GM12892 (cell line): Measurements from ENCODE around the gene ZFAND2A.

Experiments
- POLR2A ChIP-seq: IDR thresholded peaks from 2 replicates; pipeline ENCODE4 v1.6.1; 2011; ENCODE audit warnings: low read depth, low read length, control low read depth
- POLR2AphosphoS5 ChIP-seq: IDR thresholded peaks from 2 replicates; pipeline ENCODE4 v1.6.1; 2011; ENCODE audit warnings: low read depth, low read length, control low read depth
- TAF1 ChIP-seq: IDR thresholded peaks from 2 replicates; pipeline ENCODE4 v1.6.1; 2011; ENCODE audit warnings: low read depth, mild to moderate bottlenecking, control low read depth, low read length, borderline replicate concordance

GRCh38 chr7:1103009-1103788 lies 56.8 kb downstream of the ZFAND2A start:
- TF ChIP-seq TAF1 (no peak), POLR2A (peak; percentile 40; the same call in 1 of the 2 replicates), POLR2AphosphoS5 (no peak; the same call in 1 of the 2 replicates)
